ENCODE results near the gene CD55.

CD55 gene

DNA sequence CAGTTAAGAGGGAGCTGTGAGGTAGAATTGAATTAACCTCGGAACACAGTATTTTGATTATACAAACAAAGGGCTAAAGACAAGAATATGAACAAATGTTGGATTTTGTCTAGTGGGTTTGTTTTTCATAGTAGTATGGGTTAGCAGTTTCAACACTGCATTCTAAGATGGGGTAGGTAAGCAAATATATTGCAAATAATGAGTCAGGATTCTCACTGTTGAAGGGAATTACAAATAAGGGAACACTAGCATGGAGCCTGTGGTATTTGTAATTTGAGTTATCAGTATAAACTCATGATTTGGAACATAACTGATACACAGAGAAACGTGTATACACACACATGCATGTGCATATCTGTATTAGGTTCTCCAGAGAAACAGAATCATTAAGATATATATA, 44.5 kb downstream of the CD55 start:
- H3K4me1 ChIP-seq, result no peaks in the 10 kb centered on the region
- no peak overlapping the region for H3K9ac ChIP-seq
- H3K4me2 ChIP-seq (ENCODE audit: low read length), result no peak overlapping the region
- no peaks in the 10 kb centered on the region for H3K27me3 ChIP-seq (ENCODE audit: control insufficient read depth, insufficient read depth, low read length)
- no peak overlapping the region for H2AFZ ChIP-seq
- no peaks in the 10 kb centered on the region for H3K79me2 ChIP-seq
- TF ChIP-seq, protein P1, sequence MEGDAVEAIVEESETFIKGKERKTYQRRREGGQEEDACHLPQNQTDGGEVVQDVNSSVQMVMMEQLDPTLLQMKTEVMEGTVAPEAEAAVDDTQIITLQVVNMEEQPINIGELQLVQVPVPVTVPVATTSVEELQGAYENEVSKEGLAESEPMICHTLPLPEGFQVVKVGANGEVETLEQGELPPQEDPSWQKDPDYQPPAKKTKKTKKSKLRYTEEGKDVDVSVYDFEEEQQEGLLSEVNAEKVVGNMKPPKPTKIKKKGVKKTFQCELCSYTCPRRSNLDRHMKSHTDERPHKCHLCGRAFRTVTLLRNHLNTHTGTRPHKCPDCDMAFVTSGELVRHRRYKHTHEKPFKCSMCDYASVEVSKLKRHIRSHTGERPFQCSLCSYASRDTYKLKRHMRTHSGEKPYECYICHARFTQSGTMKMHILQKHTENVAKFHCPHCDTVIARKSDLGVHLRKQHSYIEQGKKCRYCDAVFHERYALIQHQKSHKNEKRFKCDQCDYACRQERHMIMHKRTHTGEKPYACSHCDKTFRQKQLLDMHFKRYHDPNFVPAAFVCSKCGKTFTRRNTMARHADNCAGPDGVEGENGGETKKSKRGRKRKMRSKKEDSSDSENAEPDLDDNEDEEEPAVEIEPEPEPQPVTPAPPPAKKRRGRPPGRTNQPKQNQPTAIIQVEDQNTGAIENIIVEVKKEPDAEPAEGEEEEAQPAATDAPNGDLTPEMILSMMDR (IDR thresholded peaks at IDR 0.05), result no peak
- H3K27ac ChIP-seq, result no peak overlapping the region
- no peak overlapping the region for H3K4me3 ChIP-seq (ENCODE audit: low read depth, low read length)
- no peaks in the 10 kb centered on the region for H3K36me3 ChIP-seq (ENCODE audit: control insufficient read depth, insufficient read depth, low read length)
- no peaks in the 10 kb centered on the region for H3K9me3 ChIP-seq (ENCODE audit: control insufficient read depth, low read length)

DNA sequence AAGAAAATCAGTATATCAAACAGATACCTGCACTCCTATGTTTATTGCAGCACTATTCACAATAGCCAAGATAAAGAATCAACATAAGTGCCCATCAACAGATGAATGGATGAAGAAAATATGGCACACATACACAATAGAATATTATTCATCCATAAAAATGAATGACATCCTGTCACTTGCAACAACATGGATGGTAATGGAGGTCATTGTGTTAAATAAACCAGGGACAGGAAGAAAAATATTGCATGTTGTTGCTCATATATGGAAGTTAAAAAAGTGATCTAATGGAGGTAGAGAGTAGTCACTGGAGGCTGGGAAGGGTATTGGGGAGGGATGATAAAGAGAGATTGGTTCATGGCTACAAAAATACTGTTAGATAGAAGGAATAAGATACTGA, 67.2 kb downstream of the CD55 start:
- H3K4me1 ChIP-seq, result no peaks in the 10 kb centered on the region
- no peak overlapping the region for H3K9ac ChIP-seq
- H3K79me2 ChIP-seq, result no peaks in the 10 kb centered on the region
- H3K9me3 ChIP-seq (ENCODE audit: control insufficient read depth, low read length), result no peaks in the 10 kb centered on the region
- no peak overlapping the region for H3K4me3 ChIP-seq (ENCODE audit: low read depth, low read length)
- no peak overlapping the region for H3K4me2 ChIP-seq (ENCODE audit: low read length)
- H3K27me3 ChIP-seq (ENCODE audit: control insufficient read depth, insufficient read depth, low read length), result no peaks in the 10 kb centered on the region
- TF ChIP-seq, protein P1 (IDR thresholded peaks at IDR 0.05), result no peak
- no peaks in the 10 kb centered on the region for H3K36me3 ChIP-seq (ENCODE audit: control insufficient read depth, insufficient read depth, low read length)
- H2AFZ ChIP-seq, result no peak overlapping the region
- H3K27ac ChIP-seq, result no peak overlapping the region

DNA sequence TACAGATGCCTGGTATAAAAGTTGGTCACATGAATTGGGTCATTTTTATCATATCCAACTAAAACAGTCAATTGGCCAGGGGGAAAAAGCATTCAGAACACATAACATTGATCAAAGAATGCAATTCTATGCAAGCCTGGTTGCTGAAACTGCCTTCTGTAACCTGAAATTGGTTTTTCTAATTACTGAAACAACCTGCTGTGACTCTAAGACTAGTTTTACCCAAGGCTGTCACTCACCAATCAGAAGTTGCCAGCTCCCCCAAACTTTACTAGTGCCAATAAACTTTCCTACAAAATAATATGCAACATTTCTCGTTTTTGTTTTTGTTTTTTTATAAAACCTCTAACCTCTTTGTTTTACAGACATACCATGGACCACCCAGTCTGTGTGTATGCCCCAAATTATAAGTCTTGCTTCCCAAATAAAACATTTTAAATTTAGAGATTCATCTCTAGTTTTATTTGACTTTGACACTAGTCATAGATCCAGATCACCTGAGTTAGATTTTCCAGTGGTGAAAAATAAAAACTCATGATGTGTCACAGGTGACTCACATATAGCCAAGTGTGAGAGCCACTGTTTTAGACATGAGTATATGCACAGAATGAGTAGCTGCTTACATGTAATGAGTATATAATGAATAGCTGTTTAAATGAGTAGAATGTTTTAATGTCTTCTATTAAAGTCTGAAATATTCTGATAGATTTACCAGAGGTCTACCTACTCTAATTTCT, 68.4 kb downstream of the CD55 start:
- Histone ChIP-seq H3K36me3 (ENCODE audit: control insufficient read depth, insufficient read depth, low read length) (no peaks in the 10 kb centered on the region), H3K27ac (no peak overlapping the region), H3K79me2 (no peaks in the 10 kb centered on the region), H3K4me2 (ENCODE audit: low read length) (no peak overlapping the region), H3K27me3 (ENCODE audit: control insufficient read depth, insufficient read depth, low read length) (no peaks in the 10 kb centered on the region), H2AFZ (no peak overlapping the region), H3K9me3 (ENCODE audit: control insufficient read depth, low read length) (no peaks in the 10 kb centered on the region), H3K9ac (no peak overlapping the region), H3K4me1 (no peaks in the 10 kb centered on the region), H3K4me3 (ENCODE audit: low read depth, low read length) (no peak overlapping the region)
- TF ChIP-seq, protein P1 (IDR thresholded peaks at IDR 0.05), result no peak

GRCh38 chr1:207393610-207394009, 72.1 kb downstream of the CD55 start:
- Histone ChIP-seq H3K79me2 (no peaks in the 10 kb centered on the region), H3K4me3 (ENCODE audit: low read depth, low read length) (no peak overlapping the region), H3K27me3 (ENCODE audit: control insufficient read depth, insufficient read depth, low read length) (no peaks in the 10 kb centered on the region), H3K9ac (no peak overlapping the region), H3K27ac (no peak overlapping the region), H3K4me2 (ENCODE audit: low read length) (no peak overlapping the region), H3K9me3 (ENCODE audit: control insufficient read depth, low read length) (no peaks in the 10 kb centered on the region), H2AFZ (no peak overlapping the region), H3K4me1 (no peaks in the 10 kb centered on the region), H3K36me3 (ENCODE audit: control insufficient read depth, insufficient read depth, low read length) (no peaks in the 10 kb centered on the region)
- TF ChIP-seq, protein P1 (IDR thresholded peaks at IDR 0.05), result no peak

- Histone ChIP-seq H3K36me3 (ENCODE audit: control insufficient read depth, insufficient read depth, low read length) (no peaks in the 10 kb centered on the region), H3K79me2 (no peaks in the 10 kb centered on the region)
- TF ChIP-seq, protein P1 (IDR thresholded peaks at IDR 0.05), result no peak
These were observed 74.8 kb downstream of the CD55 start for GRCh38 chr1:207396168-207396746.

More at GRCh38 chr1:207396168-207396746, 74.8 kb downstream of the CD55 start:
- Histone ChIP-seq H3K4me2 (ENCODE audit: low read length) (no peak overlapping the region), H3K9ac (no peak overlapping the region), H3K4me1 (no peaks in the 10 kb centered on the region), H2AFZ (no peak overlapping the region), H3K4me3 (ENCODE audit: low read depth, low read length) (no peak overlapping the region), H3K27me3 (ENCODE audit: control insufficient read depth, insufficient read depth, low read length) (no peaks in the 10 kb centered on the region), H3K9me3 (ENCODE audit: control insufficient read depth, low read length) (no peaks in the 10 kb centered on the region), H3K27ac (no peak overlapping the region)

All from parathyroid adenoma (tissue), 2 donors.